Thoracic aorta (tissue), 2 donors: Measurements from ENCODE around the gene SSBP1. TPM values are rescaled to one million over a fixed set of nuclear protein-coding genes. Genes with fewer than 3 reads are reported as not detected.

Source experiments
- ATAC-seq: fragments of 150-250 bp; one replicate; pipeline ENCODE4 v1.8.0; 2017; ENCODE audit warnings: low read depth; ENCODE audit not compliant: insufficient number of reproducible peaks, low FRiP score
- DNase-seq: peaks from one replicate; pipeline ENCODE4 v3.0.0-alpha.2; 2020; ENCODE audit warnings: low spot score
- H3K27ac ChIP-seq, 2 donors: fragments of 200-600 bp; sonication (generic); 1 replicate in 1 of 2; 2 replicates in 1 of 2; pipeline ENCODE4 v1.5.1; 2016; ENCODE audit warnings: mild to moderate bottlenecking in 2 of 2, moderate library complexity in 2 of 2
- H3K27me3 ChIP-seq: fragments of 200-600 bp; sonication (generic); replicated peaks from 2 replicates; pipeline ENCODE4 v1.6.0; 2016; ENCODE audit warnings: mild to moderate bottlenecking; ENCODE audit not compliant: insufficient read depth
- H3K36me3 ChIP-seq: fragments of 200-600 bp; sonication (generic); one replicate; pipeline ENCODE4 v1.5.1; 2016
- H3K4me1 ChIP-seq, 2 donors: fragments of 200-600 bp; sonication (generic); 1 replicate in 1 of 2; 2 replicates in 1 of 2; pipeline versions ENCODE4 v1.5.1 to v1.6.0; 2016; ENCODE audit warnings: low read depth in 2 of 2, mild to moderate bottlenecking in 1 of 2; ENCODE audit not compliant: control insufficient read depth in 1 of 2
- H3K4me3 ChIP-seq: fragments of 200-600 bp; sonication (generic); 2 replicates; pipeline ENCODE4 v1.5.1; 2016; ENCODE audit warnings: mild to moderate bottlenecking
- H3K9me3 ChIP-seq: fragments of 200-600 bp; sonication (generic); 2 replicates; pipeline ENCODE4 v1.5.1; 2016
- CTCF ChIP-seq: fragments of 200-600 bp; sonication (generic); IDR thresholded peaks from one replicate; pipeline ENCODE4 v1.5.1; 2019; ENCODE audit warnings: antibody characterized with exemption
- total RNA-seq, 2 donors: library from RNA; depleted of rRNA; stranded (reverse); fragments of >200 nt; gene quantifications; one replicate each; pipeline versions ENCODE4 v1.1.0 to v1.2.3, GENCODE V29; 2016

SSBP1 gene
- total RNA-seq, 2 donors from 2014 or later = 50.8 to 157 TPM

- ATAC-seq = no peak
- peak overlapping the region; percentile 91 for H3K4me3 ChIP-seq
Observed at GRCh38 chr7:141700296-141700847, 37.8 kb upstream of the SSBP1 start.

DNA sequence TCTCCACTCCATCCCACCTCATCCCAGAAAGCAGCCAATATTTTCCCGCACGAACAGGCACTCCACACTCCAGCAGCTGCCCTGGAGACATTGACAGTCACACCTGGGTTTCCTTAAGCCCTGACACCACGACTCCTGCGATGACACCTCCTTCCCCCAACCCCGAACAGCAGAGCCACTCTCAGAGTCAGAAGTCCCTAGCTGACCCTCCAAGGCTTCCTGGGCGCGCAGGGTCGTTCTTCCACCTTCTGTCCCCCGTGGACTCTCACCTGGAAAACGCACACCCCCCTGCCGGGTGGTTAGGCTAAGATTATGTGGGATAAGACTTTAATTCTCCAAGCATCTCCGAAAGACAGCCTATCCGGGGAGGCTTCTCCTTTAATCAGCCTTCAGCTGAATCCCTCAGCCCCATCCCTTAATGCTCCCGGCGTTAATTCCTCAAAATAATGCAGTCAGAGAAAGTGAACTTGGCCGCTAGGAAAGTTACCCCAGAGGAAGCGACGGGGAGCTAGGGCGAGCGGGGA lies 37.2 kb upstream of the SSBP1 start:
- no peaks in the 10 kb centered on the region for H3K9me3 ChIP-seq
- no peaks in the 10 kb centered on the region for H3K27me3 ChIP-seq
- no peak for DNase-seq
- H3K4me3 ChIP-seq = peak overlapping the region; percentile 91
- peaks cover 11 to 70% of the 10 kb centered on the region in 2 donors for H3K4me1 ChIP-seq
- peak overlapping the region; percentile 74 to 75 for H3K27ac ChIP-seq
- no peak for ATAC-seq
- H3K36me3 ChIP-seq = no peaks in the 10 kb centered on the region
- TF ChIP-seq CTCF = no peak

More at GRCh38 chr7:141700296-141700847, 37.8 kb upstream of the SSBP1 start:
- TF ChIP-seq CTCF = no peak
- peak overlapping the region; percentile 74 to 75 for H3K27ac ChIP-seq
- no peaks in the 10 kb centered on the region for H3K36me3 ChIP-seq
- H3K27me3 ChIP-seq = no peaks in the 10 kb centered on the region
- peaks cover 11 to 68% of the 10 kb centered on the region in 2 donors for H3K4me1 ChIP-seq
- no peaks in the 10 kb centered on the region for H3K9me3 ChIP-seq
- no peak for DNase-seq

DNA sequence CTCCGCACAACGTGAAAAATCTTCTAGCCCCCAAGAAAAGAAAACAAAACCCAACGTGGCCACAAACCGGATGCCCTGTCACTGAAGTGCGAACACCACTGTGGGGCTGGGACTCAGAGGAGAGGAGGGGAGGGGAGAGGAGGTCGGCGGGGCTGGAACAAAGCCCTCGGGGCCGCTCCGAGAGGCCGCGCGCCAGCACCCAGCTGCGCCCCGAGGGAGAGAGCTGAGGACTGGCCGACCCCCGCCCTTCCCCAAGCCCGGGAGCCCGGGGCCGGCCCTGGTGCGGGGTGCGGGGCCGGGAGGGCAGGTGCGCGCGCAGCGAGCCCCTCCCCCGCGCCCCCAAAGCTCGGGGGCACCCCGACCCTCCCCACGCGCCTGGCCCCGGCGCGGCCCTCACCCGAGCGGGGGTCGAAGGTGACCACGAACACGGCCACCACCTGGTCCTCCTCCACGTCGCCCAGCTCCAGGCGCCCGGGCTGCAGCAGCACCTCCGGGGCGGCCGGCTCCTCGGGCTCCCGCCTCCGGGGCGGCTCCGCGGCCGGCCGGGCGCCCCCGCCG lies 36.6 kb upstream of the SSBP1 start:
- peaks cover 5 to 64% of the 10 kb centered on the region in 2 donors for H3K4me1 ChIP-seq
- no peak for TF ChIP-seq CTCF
- peak overlapping the region; percentile 84 to 85 for H3K27ac ChIP-seq
- no peaks in the 10 kb centered on the region for H3K9me3 ChIP-seq
- ATAC-seq (no peak), DNase-seq (no peak)
- peak overlapping the region; percentile 91 for H3K4me3 ChIP-seq
- no peaks in the 10 kb centered on the region for H3K36me3 ChIP-seq
- no peaks in the 10 kb centered on the region for H3K27me3 ChIP-seq

- ATAC-seq = peak; percentile 50
- Histone ChIP-seq H3K4me1 (peaks cover 4 to 59% of the 10 kb centered on the region in 2 donors), H3K9me3 (no peaks in the 10 kb centered on the region), H3K27ac (peak within 1 kb of the TSS; percentile 84 to 85), H3K36me3 (no peaks in the 10 kb centered on the region), H3K4me3 (peak within 1 kb of the TSS; percentile 91), H3K27me3 (no peaks in the 10 kb centered on the region)
- no peak for DNase-seq
- TF ChIP-seq CTCF = no peak
Observed at GRCh38 chr7:141702047-141702567, 36.1 kb upstream of the SSBP1 start, which contains the start of gene DENND11. Gene DENND11 (minus strand): TSS chr7:141702166. CDS start chr7:141702153, 13 bp downstream.

DNA sequence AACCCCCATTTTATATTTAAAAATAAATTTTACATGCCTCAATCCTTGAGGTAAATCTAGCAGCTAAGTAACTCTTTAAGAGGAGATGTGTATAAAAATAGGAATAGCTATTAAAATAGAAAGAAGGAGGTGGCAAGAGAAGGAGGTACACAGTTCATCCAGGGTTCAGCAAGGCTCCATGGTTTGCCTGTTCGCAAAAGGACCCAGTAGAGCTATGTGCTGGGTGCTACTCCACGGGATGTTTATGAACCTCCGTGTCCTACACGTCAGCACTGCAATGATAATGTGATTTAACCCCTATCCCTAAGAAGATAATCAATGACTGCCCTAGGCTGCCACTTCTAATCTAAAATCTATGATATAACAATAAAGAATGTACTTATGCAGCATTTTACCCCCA lies 35.3 kb upstream of the SSBP1 start:
- no peaks in the 10 kb centered on the region for H3K9me3 ChIP-seq
- H3K4me1 ChIP-seq = peaks cover 4 to 53% of the 10 kb centered on the region in 2 donors
- DNase-seq = no peak
- ATAC-seq = no peak
- H3K27me3 ChIP-seq = no peaks in the 10 kb centered on the region
- no peak for TF ChIP-seq CTCF
- H3K27ac ChIP-seq = no peak overlapping the region
- no peaks in the 10 kb centered on the region for H3K36me3 ChIP-seq
- H3K4me3 ChIP-seq = peak overlapping the region; percentile 71
